Measurements from ENCODE around the gene HPSE2. TPM values are rescaled to one million over a fixed set of nuclear protein-coding genes. Genes with fewer than 3 reads are reported as not detected.

Gene HPSE2
- total and polyA plus RNA-seq, 12 donors: 0.04 to 0.24 (median 0.13) TPM; not detected in 6

DNA sequence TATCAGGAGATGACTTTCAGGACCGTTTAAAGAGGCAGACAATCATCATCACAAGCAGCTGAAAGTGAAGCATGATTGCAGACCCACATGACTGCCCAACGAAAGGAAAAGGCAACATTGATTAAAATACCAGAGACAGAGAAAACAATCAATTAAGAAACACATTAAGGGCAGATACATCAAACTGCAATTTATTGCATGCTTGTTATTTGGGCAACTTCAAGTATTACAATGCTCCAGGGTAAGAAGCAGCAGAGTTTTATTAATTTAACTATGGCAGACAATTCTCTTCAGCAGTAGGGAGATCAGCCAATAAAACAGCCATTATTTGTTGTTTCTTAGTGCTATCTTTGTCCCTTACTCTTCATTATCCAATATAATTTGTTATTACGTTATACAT, 421.2 kb downstream of the HPSE2 start:
- intact Hi-C loops (cut with DNase I): no loop called here
- ATAC-seq: no peak
- H3K4me3 ChIP-seq: no peak overlapping the region
- H3K27ac ChIP-seq: no peak overlapping the region
- TF ChIP-seq, protein P1, sequence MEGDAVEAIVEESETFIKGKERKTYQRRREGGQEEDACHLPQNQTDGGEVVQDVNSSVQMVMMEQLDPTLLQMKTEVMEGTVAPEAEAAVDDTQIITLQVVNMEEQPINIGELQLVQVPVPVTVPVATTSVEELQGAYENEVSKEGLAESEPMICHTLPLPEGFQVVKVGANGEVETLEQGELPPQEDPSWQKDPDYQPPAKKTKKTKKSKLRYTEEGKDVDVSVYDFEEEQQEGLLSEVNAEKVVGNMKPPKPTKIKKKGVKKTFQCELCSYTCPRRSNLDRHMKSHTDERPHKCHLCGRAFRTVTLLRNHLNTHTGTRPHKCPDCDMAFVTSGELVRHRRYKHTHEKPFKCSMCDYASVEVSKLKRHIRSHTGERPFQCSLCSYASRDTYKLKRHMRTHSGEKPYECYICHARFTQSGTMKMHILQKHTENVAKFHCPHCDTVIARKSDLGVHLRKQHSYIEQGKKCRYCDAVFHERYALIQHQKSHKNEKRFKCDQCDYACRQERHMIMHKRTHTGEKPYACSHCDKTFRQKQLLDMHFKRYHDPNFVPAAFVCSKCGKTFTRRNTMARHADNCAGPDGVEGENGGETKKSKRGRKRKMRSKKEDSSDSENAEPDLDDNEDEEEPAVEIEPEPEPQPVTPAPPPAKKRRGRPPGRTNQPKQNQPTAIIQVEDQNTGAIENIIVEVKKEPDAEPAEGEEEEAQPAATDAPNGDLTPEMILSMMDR (IDR thresholded peaks at IDR 0.05): no peak
- no peaks in the 10 kb centered on the region for H3K27me3 ChIP-seq
- no peaks in the 10 kb centered on the region for H3K4me1 ChIP-seq
- no peak for DNase-seq
- WGBS, 2 donors: 29 to 58% methylated on average over 3 of the region's 3 CpGs
- H3K36me3 ChIP-seq: no peaks in the 10 kb centered on the region
- no peaks in the 10 kb centered on the region for H3K9me3 ChIP-seq

DNA sequence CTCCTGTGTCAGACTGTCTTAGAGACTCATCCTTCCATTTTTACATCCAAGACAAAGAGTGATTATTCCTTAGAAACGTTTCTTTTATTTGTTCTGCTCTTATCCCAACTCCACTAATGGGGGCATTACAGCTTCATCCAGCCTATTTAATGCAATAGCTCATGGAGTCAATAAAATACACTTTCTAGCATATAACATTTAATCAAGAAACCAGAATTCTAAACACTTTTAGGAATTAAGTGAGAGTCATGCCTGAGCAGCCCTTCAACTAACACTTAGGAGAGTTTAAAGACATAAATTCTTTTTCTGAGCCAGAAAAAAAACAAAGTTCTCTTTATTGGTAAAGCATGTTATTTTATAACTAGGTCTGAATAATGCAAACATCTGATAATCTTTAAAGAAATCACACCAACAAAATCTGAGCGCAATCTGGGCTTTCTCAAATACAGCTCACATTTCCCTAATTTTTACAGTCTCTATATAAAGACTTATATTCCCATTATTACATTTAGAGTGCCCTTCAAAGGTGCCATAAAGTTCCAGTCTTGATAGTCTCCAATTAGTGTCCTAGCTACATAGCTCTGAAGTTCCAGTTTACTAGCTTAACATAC, 427.3 kb downstream of the HPSE2 start:
- 60 to 67% methylated on average over 2 of the region's 2 CpGs for WGBS, 2 donors
- H3K27ac ChIP-seq: no peak overlapping the region

DNA sequence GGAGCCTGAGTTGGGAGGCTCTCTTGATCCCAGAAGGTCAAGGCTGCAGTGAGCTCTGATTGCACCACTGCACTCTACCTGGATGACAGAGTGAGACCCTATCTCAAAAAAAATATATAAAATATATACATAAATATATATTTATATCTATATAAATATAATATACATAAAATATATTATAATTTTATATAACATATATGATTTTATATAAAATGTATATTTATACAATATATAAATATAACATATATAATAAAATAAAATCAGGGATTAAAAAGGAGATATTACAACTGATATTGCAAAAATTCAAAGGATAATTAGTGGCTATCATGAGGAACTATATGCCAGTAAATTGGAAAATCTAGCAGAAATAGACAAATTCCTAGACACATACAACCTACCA, 435.4 kb downstream of the HPSE2 start:
- DNase-seq: no peak
- TF ChIP-seq, protein P1 (IDR thresholded peaks at IDR 0.05): no peak
- no peaks in the 10 kb centered on the region for H3K36me3 ChIP-seq
- H3K27me3 ChIP-seq: no peaks in the 10 kb centered on the region
- intact Hi-C loops (cut with DNase I): no loop called here
- H3K4me3 ChIP-seq: no peak overlapping the region
- peaks cover 0 to 18% (median 0%) of the 10 kb centered on the region in 11 donors for H3K9me3 ChIP-seq
- H3K4me1 ChIP-seq: no peaks in the 10 kb centered on the region
- no peak for ATAC-seq
- no peak overlapping the region for H3K27ac ChIP-seq

More for the DNA sequence above, 427.3 kb downstream of the HPSE2 start:
- intact Hi-C loops (cut with DNase I): no loop called here
- no peak overlapping the region for H3K4me3 ChIP-seq
- no peaks in the 10 kb centered on the region for H3K4me1 ChIP-seq
- H3K9me3 ChIP-seq: no peaks in the 10 kb centered on the region
- ATAC-seq (no peak), DNase-seq (no peak)
- H3K36me3 ChIP-seq: no peaks in the 10 kb centered on the region
- TF ChIP-seq, protein P1 (IDR thresholded peaks at IDR 0.05): no peak
- no peaks in the 10 kb centered on the region for H3K27me3 ChIP-seq

DNA sequence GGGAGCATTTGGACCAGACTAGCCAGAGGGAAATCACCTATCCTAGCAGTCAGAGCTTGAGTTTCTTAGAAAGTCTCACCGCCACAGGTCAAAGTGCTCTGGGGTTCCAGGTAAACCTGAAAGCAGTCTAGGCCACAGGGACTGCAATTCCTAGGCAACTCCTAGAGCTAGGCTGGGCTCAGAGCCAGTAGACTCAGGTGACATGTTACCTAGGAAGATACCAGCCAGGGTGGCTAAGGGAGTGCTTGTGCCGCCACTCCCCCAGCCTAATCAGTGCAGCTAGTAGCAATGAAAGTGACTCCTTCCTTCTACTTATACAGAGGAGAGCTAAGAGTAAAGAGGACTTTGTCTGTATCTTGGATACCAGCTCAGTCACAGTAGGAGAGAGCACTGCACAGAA, 440.2 kb downstream of the HPSE2 start:
- H3K4me1 ChIP-seq: no peaks in the 10 kb centered on the region
- no peaks in the 10 kb centered on the region for H3K36me3 ChIP-seq
- intact Hi-C loops (cut with DNase I): no loop called here
- TF ChIP-seq, protein P1 (IDR thresholded peaks at IDR 0.05): no peak
- 94 to 98% methylated on average over 2 of the region's 2 CpGs for WGBS, 2 donors
- peaks cover 0 to 6% (median 0%) of the 10 kb centered on the region in 11 donors for H3K9me3 ChIP-seq
- ATAC-seq: no peak
- H3K27ac ChIP-seq: no peak overlapping the region
- no peaks in the 10 kb centered on the region for H3K27me3 ChIP-seq
- H3K4me3 ChIP-seq: no peak overlapping the region
- DNase-seq: no peak

Measured in heart right ventricle (tissue), 16 donors.